ENCODE data around the gene FNTB. TPM values are rescaled to one million over a fixed set of nuclear protein-coding genes. Genes with fewer than 3 reads are reported as not detected.

The FNTB gene
- total RNA-seq, 1 donor: 12.7 TPM

DNA sequence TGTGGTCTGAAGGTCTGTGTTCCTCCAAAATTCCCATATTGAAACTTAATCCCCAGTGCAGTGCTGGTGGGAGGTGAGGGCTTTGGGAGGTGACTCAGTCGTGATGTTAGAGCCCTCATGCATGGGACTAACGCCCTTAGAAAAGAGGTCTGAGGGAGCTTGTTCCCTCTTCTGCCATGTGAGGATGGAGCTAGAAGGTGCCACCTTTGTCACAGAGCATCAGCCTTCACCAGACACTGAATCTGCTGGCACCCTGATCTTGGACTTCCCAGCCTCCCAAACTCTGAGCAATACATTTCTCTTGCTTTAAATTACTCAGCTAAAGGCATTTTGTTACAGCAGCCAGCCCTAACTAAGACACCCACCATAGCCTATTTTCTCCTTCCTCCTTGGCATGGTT, 28.5 kb upstream of the FNTB start:
- H3K4me3 ChIP-seq (ENCODE audit: insufficient read depth, low read length): no peak overlapping the region
- no peaks in the 10 kb centered on the region for H3K4me1 ChIP-seq (ENCODE audit: insufficient read depth, low read length)
- H3K27ac ChIP-seq (ENCODE audit: low read depth, low read length): no peak overlapping the region
- H3K9me3 ChIP-seq (ENCODE audit: low read depth, low read length): peaks cover 6% of the 10 kb centered on the region
- DNase-seq (ENCODE audit: insufficient read length, low spot score, missing footprints): no peak
- no peaks in the 10 kb centered on the region for H3K36me3 ChIP-seq (ENCODE audit: insufficient read depth, low read length)
- H3K4me2 ChIP-seq (ENCODE audit: insufficient read depth, low read length): no peak overlapping the region
- H4K20me1 ChIP-seq (ENCODE audit: insufficient read depth, low read length): peaks cover 3% of the 10 kb centered on the region
- TF ChIP-seq, protein P1, sequence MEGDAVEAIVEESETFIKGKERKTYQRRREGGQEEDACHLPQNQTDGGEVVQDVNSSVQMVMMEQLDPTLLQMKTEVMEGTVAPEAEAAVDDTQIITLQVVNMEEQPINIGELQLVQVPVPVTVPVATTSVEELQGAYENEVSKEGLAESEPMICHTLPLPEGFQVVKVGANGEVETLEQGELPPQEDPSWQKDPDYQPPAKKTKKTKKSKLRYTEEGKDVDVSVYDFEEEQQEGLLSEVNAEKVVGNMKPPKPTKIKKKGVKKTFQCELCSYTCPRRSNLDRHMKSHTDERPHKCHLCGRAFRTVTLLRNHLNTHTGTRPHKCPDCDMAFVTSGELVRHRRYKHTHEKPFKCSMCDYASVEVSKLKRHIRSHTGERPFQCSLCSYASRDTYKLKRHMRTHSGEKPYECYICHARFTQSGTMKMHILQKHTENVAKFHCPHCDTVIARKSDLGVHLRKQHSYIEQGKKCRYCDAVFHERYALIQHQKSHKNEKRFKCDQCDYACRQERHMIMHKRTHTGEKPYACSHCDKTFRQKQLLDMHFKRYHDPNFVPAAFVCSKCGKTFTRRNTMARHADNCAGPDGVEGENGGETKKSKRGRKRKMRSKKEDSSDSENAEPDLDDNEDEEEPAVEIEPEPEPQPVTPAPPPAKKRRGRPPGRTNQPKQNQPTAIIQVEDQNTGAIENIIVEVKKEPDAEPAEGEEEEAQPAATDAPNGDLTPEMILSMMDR (IDR thresholded peaks at IDR 0.05; ENCODE audit: extremely low read depth, low read depth, low read length): no peak
- H3K79me2 ChIP-seq (ENCODE audit: insufficient read depth, low read length): no peaks in the 10 kb centered on the region
- H3K27me3 ChIP-seq (ENCODE audit: insufficient read depth, low read length): no peaks in the 10 kb centered on the region
- no peak overlapping the region for H2AFZ ChIP-seq (ENCODE audit: low read length)

DNA sequence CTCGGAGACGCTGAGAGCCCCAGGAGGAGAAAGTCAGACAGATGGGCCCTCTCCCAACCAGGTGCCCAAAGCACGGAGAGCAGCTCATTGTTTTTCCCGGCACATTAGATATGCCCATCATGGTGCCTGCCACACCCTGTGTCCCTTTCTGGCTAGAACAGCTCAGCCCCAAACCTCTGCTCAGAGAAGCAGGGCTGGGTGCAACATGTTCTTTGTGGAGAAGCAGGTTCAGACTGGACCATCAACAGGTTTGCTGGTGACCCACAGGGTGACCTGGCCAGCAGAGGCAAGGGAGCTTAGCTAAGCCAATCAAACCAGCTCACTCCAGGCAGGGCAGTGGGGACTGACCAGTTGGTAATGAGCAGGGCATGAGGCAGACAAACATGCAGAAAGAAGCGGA, 28.0 kb upstream of the FNTB start:
- Histone ChIP-seq H3K36me3 (ENCODE audit: insufficient read depth, low read length) (no peaks in the 10 kb centered on the region), H3K27ac (ENCODE audit: low read depth, low read length) (no peak overlapping the region), H3K79me2 (ENCODE audit: insufficient read depth, low read length) (no peaks in the 10 kb centered on the region), H3K4me1 (ENCODE audit: insufficient read depth, low read length) (no peaks in the 10 kb centered on the region), H3K27me3 (ENCODE audit: insufficient read depth, low read length) (no peaks in the 10 kb centered on the region), H3K4me3 (ENCODE audit: insufficient read depth, low read length) (no peak overlapping the region), H3K4me2 (ENCODE audit: insufficient read depth, low read length) (no peak overlapping the region), H2AFZ (ENCODE audit: low read length) (no peak overlapping the region), H3K9me3 (ENCODE audit: low read depth, low read length) (peaks cover 6% of the 10 kb centered on the region), H4K20me1 (ENCODE audit: insufficient read depth, low read length) (peaks cover 3% of the 10 kb centered on the region)
- TF ChIP-seq, protein P1 (IDR thresholded peaks at IDR 0.05; ENCODE audit: extremely low read depth, low read depth, low read length): no peak
- DNase-seq (ENCODE audit: insufficient read length, low spot score, missing footprints): no peak

DNA sequence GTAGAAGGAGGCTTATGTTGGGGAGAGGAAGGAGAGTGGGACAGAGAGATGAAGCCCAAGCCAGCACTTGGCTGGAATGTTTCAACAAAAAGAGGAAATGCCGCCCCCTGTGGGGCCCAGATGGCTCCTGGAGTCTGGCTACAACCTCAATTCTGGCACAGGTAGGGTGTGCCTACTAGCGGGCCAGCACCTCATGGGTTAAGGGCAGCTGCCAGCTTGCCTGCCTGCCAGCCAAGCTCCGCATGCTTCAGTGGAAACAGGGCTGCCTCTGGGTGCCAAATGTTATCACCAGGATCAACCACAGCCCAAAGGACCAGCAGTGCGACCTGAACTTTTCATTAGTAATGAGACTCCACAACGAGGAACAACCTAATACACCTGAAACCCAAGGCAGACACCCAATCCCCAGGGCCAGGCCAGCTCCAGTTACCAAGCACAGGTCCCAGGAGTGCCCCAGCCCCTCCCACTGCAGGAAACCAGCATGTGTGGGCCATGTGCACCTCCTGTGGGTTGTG, 25.9 kb upstream of the FNTB start:
- no peak for DNase-seq (ENCODE audit: insufficient read length, low spot score, missing footprints)
- no peak overlapping the region for H3K4me3 ChIP-seq (ENCODE audit: insufficient read depth, low read length)
- H3K36me3 ChIP-seq (ENCODE audit: insufficient read depth, low read length): no peaks in the 10 kb centered on the region
- H3K9me3 ChIP-seq (ENCODE audit: low read depth, low read length): peaks cover 6% of the 10 kb centered on the region
- no peak overlapping the region for H3K27ac ChIP-seq (ENCODE audit: low read depth, low read length)
- H3K4me2 ChIP-seq (ENCODE audit: insufficient read depth, low read length): no peak overlapping the region
- H3K27me3 ChIP-seq (ENCODE audit: insufficient read depth, low read length): no peaks in the 10 kb centered on the region
- no peaks in the 10 kb centered on the region for H3K4me1 ChIP-seq (ENCODE audit: insufficient read depth, low read length)
- TF ChIP-seq, protein P1 (IDR thresholded peaks at IDR 0.05; ENCODE audit: extremely low read depth, low read depth, low read length): peak; percentile 11
- H4K20me1 ChIP-seq (ENCODE audit: insufficient read depth, low read length): peaks cover 3% of the 10 kb centered on the region
- no peaks in the 10 kb centered on the region for H3K79me2 ChIP-seq (ENCODE audit: insufficient read depth, low read length)
- no peak overlapping the region for H2AFZ ChIP-seq (ENCODE audit: low read length)

DNA sequence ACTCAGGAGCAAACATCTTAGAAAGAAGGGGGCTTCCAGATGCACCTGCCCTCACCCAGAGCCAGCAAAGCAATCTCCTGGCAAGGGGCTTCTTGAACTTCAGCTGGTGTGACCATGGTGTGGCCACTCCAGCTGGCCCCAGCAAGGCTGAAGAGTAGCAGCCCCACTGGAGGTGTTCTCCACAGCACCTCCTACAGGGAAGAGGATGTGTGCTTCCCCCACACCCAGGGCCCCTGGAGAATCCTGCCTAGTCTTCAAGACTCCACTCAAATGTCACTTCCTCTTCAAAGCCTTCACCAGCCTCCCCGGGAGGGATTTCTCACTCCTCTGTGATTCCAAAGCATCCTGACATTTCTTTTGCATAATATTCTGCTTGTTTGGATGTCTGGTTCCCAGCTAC, 23.1 kb upstream of the FNTB start:
- Histone ChIP-seq H3K27me3 (ENCODE audit: insufficient read depth, low read length) (no peaks in the 10 kb centered on the region), H4K20me1 (ENCODE audit: insufficient read depth, low read length) (peaks cover 3% of the 10 kb centered on the region), H3K27ac (ENCODE audit: low read depth, low read length) (no peak overlapping the region), H3K79me2 (ENCODE audit: insufficient read depth, low read length) (no peaks in the 10 kb centered on the region), H2AFZ (ENCODE audit: low read length) (no peak overlapping the region), H3K4me3 (ENCODE audit: insufficient read depth, low read length) (no peak overlapping the region), H3K4me1 (ENCODE audit: insufficient read depth, low read length) (no peaks in the 10 kb centered on the region), H3K9me3 (ENCODE audit: low read depth, low read length) (no peaks in the 10 kb centered on the region), H3K4me2 (ENCODE audit: insufficient read depth, low read length) (no peak overlapping the region), H3K36me3 (ENCODE audit: insufficient read depth, low read length) (no peaks in the 10 kb centered on the region)
- no peak for DNase-seq (ENCODE audit: insufficient read length, low spot score, missing footprints)
- TF ChIP-seq, protein P1 (IDR thresholded peaks at IDR 0.05; ENCODE audit: extremely low read depth, low read depth, low read length): no peak
